Duodenal mucosa (tissue), 2 donors: Measurements from ENCODE around the gene SPINDOC.

Experiments used
- H3K27ac ChIP-seq: one replicate; pipeline ENCODE4 v1.7.0; 2013; ENCODE audit warnings: low read depth, low read length
- H3K27me3 ChIP-seq, 2 donors: one replicate each; pipeline ENCODE4 v1.7.0; 2013; ENCODE audit warnings: low read length in 2 of 2, control low read depth in 1 of 2; ENCODE audit not compliant: insufficient read depth in 2 of 2, control insufficient read depth in 1 of 2
- H3K36me3 ChIP-seq, 2 donors: one replicate each; pipeline ENCODE4 v1.7.0; 2013; ENCODE audit warnings: low read length in 2 of 2, control low read depth in 1 of 2; ENCODE audit not compliant: insufficient read depth in 2 of 2, control insufficient read depth in 1 of 2
- H3K4me1 ChIP-seq, 2 donors: one replicate each; pipeline ENCODE4 v1.7.0; 2013; ENCODE audit warnings: low read length in 2 of 2, control low read depth in 1 of 2; ENCODE audit not compliant: insufficient read depth in 2 of 2, control insufficient read depth in 1 of 2
- H3K4me3 ChIP-seq, 2 donors: one replicate each; pipeline ENCODE4 v1.7.0; 2013; ENCODE audit warnings: low read length in 2 of 2, low read depth in 1 of 2
- H3K9ac ChIP-seq, 2 donors: one replicate each; pipeline ENCODE4 v1.7.0; 2013; ENCODE audit warnings: low read length in 2 of 2, low read depth in 1 of 2
- H3K9me3 ChIP-seq, 2 donors: one replicate each; pipeline ENCODE4 v1.7.0; 2013; ENCODE audit warnings: low read length in 2 of 2, control low read depth in 1 of 2; ENCODE audit not compliant: control insufficient read depth in 1 of 2

Gene SPINDOC

DNA sequence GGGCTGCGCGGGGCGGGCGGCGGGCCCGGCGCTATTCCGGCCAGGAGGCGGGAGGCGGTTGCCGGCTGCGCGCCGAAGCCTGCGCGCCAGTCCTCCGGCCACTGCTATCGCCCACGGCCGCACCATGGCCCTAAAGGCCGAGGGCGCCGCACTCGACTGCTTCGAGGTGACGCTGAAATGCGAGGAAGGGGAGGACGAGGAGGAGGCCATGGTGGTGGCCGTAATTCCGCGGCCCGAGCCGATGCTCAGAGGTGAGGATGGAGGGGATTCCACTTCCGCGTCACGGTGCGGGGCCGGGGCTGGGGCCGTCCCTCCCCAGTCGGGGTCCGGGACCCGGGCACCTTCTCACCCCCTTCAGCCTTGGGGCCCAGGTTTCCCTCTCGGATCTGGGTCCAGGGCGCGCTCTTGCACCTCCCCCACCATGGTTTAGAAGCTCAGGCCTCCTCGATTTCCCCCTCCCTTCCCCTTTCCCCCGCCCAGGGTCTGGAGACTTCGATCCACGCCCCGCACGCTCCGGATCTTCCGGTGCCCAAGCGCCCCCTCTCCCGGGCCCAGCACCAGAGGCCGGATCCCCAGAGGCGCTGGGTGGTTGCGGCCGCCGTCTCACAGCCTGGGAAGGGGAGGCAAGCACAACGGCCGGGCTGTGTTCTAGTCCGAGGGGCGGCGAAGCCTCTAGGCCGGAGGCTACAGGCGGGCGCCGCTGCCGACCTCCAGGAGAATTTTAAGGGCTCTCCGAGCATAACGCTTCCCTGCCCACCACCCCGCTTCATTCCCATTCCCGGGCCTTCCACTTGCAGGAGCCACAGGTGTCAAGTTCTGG lies 517 bp downstream of the SPINDOC start:
- Histone ChIP-seq H3K27me3 (no peaks in the 10 kb centered on the region), H3K27ac (no peak overlapping the region), H3K36me3 (peaks cover 0 to 14% of the 10 kb centered on the region in 2 donors), H3K4me1 (peaks cover 16 to 18% of the 10 kb centered on the region in 2 donors), H3K9me3 (no peaks in the 10 kb centered on the region), H3K9ac (peak overlapping the region; percentile 69 to 82), H3K4me3 (peak overlapping the region; percentile 81 to 90)

DNA sequence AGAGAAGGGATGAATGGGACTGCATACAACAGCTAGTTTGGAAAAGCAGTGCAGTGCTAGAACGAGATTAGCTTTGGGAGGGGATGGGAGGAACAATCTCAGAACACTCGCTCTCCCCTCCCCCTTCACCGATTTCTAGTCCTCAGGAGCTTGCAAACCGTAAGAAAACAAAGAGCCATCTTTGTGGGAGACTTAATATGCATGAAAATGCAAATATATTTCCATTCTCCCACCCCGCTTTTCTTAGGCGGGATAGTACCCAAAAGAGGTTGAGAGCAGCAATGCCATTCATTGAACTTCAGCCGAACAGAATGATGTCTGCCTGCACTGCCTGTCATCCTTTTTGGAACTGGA lies 1.1 kb downstream of the SPINDOC start:
- Histone ChIP-seq H3K9me3 (no peaks in the 10 kb centered on the region), H3K36me3 (peaks cover 0 to 15% of the 10 kb centered on the region in 2 donors), H3K4me1 (peaks cover 16 to 18% of the 10 kb centered on the region in 2 donors), H3K27me3 (no peaks in the 10 kb centered on the region), H3K27ac (no peak overlapping the region), H3K9ac (peak overlapping the region; percentile 69 to 82), H3K4me3 (peak overlapping the region; percentile 81 to 90)

DNA sequence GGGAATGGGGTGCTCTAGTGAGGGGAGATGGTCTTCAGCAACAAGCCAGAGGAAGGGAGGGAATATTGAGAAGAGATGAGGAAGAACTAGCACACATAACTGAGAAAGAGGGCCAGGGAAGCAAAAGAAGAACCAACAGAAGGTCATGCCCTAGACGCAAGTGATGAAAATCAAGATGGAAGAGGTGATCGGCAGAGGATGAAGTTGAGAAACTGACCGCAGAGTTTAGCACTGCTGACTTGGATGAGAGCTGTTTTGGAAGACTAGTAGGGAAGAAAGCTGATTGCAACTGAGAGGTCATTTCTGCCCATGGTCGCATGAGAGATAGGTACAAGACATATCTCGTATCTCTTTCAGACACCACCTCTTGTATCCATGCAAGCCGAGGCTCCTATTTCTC lies 2.9 kb downstream of the SPINDOC start:
- H3K4me1 ChIP-seq = peaks cover 16 to 18% of the 10 kb centered on the region in 2 donors
- peaks cover 3 to 24% of the 10 kb centered on the region in 2 donors for H3K36me3 ChIP-seq
- no peak overlapping the region for H3K4me3 ChIP-seq
- no peak overlapping the region for H3K27ac ChIP-seq
- no peaks in the 10 kb centered on the region for H3K27me3 ChIP-seq
- H3K9ac ChIP-seq = no peak overlapping the region
- H3K9me3 ChIP-seq = no peaks in the 10 kb centered on the region

DNA sequence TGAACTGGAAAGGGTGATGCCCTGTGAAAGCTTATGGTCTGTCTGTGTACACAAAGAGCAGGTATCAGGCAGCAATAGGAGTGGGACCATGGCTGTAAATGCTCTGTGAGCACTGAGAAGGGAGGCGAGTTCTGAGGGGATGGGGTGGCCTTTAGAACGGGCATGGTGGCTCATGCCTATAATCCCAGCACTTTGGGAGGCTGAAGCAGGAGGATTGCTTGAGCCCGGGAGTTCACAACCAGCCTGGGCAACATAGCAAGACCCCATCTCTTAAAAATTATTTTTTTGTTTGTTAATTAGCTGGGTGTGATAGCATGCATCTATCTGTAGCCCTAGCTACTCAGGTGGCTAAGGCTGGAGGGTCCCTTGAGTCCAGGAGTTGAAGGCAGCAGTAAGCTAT lies 3.5 kb downstream of the SPINDOC start:
- H3K4me1 ChIP-seq = peaks cover 16 to 18% of the 10 kb centered on the region in 2 donors
- H3K9ac ChIP-seq = no peak overlapping the region
- H3K27ac ChIP-seq = no peak overlapping the region
- no peaks in the 10 kb centered on the region for H3K9me3 ChIP-seq
- H3K27me3 ChIP-seq = no peaks in the 10 kb centered on the region
- H3K4me3 ChIP-seq = no peak overlapping the region
- peaks cover 3 to 29% of the 10 kb centered on the region in 2 donors for H3K36me3 ChIP-seq

DNA sequence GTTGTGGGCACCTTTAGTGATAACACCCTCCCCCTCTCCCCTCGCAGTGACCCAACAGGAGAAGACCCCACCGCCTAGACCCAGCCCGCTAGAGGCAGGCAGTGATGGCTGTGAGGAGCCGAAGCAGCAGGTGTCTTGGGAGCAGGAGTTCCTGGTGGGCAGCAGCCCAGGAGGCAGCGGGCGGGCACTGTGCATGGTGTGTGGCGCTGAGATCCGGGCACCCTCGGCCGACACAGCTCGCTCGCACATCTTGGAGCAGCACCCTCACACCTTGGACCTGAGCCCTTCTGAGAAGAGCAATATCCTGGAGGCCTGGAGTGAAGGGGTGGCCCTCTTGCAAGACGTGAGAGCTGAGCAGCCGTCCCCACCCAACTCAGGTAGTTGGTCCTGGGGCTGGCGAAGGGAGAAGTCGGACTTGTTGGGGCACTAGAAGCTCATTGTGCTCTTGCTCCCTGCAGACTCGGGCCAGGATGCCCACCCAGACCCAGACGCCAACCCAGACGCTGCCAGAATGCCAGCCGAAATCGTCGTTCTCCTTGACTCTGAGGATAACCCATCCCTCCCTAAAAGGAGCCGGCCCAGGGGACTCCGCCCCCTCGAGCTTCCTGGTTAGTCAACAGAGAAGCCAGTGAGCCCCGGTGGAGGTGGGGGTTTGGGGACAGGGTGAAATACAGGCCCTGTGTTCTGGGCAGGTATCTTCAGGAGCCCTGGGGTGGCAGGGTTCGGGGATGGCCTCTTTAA lies 4.7 kb downstream of the SPINDOC start:
- Histone ChIP-seq H3K4me3 (no peak overlapping the region), H3K9ac (no peak overlapping the region), H3K4me1 (peaks cover 10 to 12% of the 10 kb centered on the region in 2 donors), H3K9me3 (no peaks in the 10 kb centered on the region), H3K27me3 (no peaks in the 10 kb centered on the region), H3K27ac (no peak overlapping the region), H3K36me3 (peaks cover 10 to 41% of the 10 kb centered on the region in 2 donors)

DNA sequence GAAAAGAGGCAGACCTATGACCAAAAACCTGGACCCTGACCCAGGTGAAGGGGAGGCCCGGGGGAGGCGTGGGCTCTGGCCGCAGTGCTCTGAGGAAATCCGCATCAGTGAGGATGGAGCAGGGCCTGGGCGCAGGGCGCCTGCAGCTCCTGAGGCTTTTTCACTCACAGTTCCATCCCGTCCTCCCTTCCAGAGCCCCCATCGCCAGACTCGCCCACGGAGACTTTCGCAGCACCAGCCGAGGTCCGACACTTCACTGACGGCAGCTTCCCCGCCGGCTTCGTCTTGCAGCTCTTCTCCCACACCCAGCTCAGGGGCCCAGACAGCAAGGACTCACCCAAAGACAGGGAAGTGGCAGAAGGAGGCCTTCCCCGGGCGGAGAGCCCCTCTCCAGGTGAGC lies 5.4 kb downstream of the SPINDOC start:
- H3K27me3 ChIP-seq = no peaks in the 10 kb centered on the region
- no peak overlapping the region for H3K9ac ChIP-seq
- peaks cover 10 to 41% of the 10 kb centered on the region in 2 donors for H3K36me3 ChIP-seq
- no peak overlapping the region for H3K4me3 ChIP-seq
- no peak overlapping the region for H3K27ac ChIP-seq
- H3K4me1 ChIP-seq = peaks cover 9 to 12% of the 10 kb centered on the region in 2 donors
- no peaks in the 10 kb centered on the region for H3K9me3 ChIP-seq

DNA sequence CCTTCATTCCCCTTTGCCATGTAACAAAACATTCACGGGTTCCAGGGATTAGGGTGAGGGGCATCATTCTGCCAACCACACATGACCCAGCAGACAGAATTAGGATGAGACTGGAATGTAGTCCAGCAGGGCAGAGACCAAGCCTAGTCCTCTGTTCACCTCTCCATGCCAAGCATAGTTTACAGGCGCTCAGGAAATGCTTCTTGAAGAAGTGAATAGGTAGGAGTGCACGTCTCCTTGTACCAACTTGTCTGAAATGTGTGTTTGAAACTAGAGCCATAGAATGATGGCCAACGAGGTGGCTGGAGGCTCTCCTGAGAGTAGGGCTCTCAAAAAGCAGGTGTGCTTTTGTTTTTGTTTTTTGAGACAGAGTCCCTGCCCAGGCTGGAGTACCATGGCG lies 8.2 kb downstream of the SPINDOC start:
- no peak overlapping the region for H3K4me3 ChIP-seq
- H3K9ac ChIP-seq = no peak overlapping the region
- H3K27me3 ChIP-seq = no peaks in the 10 kb centered on the region
- H3K9me3 ChIP-seq = no peaks in the 10 kb centered on the region
- H3K27ac ChIP-seq = no peak overlapping the region
- H3K36me3 ChIP-seq = peaks cover 10 to 52% of the 10 kb centered on the region in 2 donors
- no peaks in the 10 kb centered on the region for H3K4me1 ChIP-seq

DNA sequence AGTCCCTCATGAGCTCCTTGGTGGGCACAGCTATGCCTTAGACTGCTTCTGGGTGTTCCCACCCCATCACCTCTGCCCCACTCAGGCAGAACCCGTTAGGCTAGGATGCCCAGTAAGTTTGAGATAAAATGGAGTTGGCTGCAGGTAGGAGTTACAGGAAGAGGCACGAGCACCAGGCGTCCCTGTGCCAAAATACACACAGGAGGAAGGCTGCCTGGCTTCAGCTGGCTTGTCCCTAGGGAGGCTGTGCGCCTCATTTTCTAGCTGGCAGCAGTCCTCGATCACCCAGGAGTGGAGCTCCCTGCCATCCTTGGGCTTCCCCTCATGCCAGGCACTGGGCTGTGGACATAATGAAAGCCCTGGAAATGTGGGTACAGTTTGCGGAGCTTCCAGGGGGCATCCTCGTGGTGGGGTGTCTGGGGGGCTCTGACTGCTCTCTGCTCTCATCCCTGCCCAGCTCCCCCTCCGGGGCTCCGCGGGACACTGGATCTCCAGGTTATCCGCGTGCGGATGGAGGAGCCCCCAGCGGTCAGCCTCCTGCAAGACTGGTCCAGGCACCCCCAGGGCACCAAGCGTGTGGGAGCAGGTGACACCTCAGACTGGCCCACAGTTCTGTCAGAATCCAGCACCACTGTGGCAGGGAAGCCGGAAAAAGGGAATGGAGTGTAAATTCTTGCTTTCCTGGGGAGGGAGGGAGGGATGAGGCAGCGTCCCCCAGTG lies 13.4 kb downstream of the SPINDOC start:
- H3K4me1 ChIP-seq = no peaks in the 10 kb centered on the region
- H3K36me3 ChIP-seq = peaks cover 7 to 28% of the 10 kb centered on the region in 2 donors

DNA sequence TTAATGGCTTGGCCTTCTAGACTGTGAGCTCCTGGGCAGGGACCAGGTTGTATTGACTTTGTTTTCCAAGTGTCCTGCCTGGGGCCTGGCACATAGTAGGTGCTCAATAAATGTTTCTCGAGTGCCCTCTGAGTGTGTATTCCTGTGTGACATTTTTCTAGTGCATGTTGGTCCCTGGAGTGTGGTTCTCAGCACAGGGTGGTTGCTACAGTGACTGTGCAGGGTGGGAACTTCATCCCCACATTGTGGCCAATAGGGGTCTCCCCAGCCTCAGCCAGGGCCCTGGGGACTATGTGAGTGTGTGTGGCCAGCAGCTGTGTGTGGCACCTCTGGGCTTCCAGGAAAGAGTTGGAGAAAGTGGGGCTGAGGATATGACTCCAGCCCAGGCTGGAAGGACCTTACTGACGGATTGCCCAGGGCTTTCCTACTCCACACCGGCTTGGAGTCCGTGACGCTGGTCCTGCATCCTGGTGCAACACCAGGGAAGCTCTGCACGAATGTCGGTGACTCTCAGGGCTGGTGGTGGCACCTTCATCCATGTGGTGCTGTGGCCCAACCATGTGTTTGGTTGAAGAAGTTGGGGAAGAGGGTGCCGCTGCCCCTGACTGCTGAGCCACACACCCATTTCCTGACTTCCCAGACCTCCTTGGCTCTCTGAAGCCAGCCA lies 16.7 kb downstream of the SPINDOC start:
- Histone ChIP-seq H3K27me3 (no peaks in the 10 kb centered on the region), H3K4me3 (no peak overlapping the region), H3K9me3 (no peaks in the 10 kb centered on the region), H3K4me1 (no peaks in the 10 kb centered on the region), H3K9ac (no peak overlapping the region), H3K36me3 (peaks cover 0 to 10% of the 10 kb centered on the region in 2 donors), H3K27ac (no peak overlapping the region)

More for the DNA sequence above, 13.4 kb downstream of the SPINDOC start:
- Histone ChIP-seq H3K4me3 (no peak overlapping the region), H3K27ac (no peak overlapping the region), H3K27me3 (no peaks in the 10 kb centered on the region), H3K9ac (no peak overlapping the region), H3K9me3 (no peaks in the 10 kb centered on the region)
